GM18505 (cell line): ENCODE measurements around the gene STK35.

Experiments
- ATAC-seq: cut with Tn5 transposase; IDR thresholded peaks from one replicate; pipeline ENCODE4 v1.9.1; 2021; ENCODE audit not compliant: unreplicated experiment
- POLR2A ChIP-seq: IDR thresholded peaks from 4 replicates; pipeline ENCODE4 v1.6.1; 2011; ENCODE audit warnings: borderline replicate concordance; ENCODE audit not compliant: insufficient read depth, insufficient read length; ENCODE audit errors: extremely low read depth

The STK35 gene

DNA sequence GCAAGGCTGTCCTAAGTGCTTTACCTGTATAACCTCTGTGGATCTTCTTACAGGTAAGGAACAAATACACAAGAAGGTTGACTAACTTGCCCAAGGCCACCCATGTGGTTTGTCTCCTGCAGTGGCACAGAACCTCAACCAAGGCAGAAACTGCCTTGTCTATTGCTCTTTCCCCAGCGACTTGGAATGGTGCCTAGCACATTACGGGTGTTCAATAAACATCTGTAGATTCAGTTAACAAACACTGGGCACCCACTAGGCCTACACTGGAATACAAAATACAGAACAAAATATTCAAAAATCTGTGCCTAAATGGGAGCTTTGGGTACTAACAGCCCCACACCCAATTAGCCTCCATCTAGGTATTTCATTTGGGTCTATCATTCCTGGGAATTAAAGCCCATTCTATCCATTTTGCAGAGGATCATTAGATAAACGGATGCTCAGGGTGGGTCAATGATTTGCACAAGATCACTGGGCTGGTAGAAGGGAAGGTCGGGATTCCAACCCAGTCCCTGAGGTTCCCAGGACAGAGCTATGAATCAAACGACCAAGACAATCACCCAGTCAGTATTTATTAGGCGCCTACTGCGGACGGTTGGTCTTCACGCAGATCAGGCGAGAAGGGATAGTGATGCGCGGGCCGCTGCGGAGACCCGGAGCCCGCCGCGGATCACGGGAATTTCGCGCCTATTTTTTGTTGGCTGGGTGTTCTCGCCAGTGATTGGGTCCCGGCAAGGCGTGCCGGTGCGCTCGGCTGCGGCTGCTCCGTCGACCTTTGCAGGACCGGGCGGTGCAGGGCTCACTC, at the start of gene STK35:
Gene STK35 (plus strand): TSS at position 771 of the 808 bp plus-strand sequence. CDS start 55 bp downstream, outside the sequence.
- no peak for ATAC-seq
- no peak for TF ChIP-seq POLR2A

DNA sequence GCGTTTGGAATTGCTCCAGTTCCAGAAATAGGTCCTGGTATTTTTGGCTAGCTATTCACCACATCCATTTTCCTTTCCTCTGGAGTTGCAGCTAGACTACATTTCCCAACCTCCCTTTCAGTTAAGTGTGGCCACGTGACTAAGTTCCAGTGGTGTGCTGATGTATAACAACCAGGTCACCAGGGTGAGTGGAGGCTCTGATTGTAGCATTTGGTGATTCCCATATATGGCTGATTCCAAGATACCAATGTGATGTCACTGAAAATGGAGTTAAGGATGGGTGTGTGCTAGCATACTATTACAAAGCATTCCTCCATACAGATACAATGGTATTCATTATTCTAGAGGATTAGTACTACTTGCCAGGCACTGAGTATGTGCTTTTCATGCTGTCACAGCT, 49.7 kb upstream of the STK35 start:
- no peak for ATAC-seq
- no peak for TF ChIP-seq POLR2A

DNA sequence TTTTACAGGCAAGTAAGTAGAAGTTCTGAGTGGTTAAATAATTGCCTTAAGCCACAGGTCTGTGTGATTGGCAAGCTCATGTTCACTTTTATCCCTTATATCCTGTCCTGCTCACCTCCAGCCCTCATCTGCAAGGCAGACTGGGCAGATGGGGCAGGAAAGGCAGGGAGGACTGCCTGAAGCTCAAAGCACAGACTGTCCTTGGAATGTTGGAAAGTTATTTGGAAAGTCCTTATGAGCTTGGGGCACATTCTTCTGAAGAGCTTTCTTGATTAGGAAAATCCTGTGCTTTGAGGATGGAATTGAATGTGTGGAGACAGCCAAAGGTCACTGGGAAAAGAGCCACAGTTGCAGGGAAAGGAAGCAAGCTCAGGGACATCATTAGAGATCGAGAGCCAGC, 48.9 kb upstream of the STK35 start:
- ATAC-seq: no peak
- TF ChIP-seq POLR2A: no peak

DNA sequence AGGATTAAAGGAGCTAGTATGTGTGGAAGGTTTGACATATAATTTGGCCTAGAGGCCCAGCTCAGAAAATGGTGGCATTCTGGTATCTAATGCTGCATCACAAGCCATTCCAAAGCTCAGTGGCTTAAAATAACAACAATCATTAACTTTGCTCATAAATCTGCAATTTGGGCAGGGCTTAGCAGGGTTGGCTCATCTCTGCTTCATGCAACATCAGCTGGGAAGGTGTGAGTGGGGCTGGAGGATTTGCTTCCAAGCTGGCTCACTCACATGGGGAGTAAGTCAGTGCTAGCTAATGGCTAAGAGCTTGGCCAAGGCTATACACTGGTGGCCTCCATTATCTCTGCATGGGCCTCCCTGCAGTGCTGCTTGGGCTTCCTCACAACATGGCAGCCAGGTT, 48.0 kb upstream of the STK35 start:
- no peak for TF ChIP-seq POLR2A

DNA sequence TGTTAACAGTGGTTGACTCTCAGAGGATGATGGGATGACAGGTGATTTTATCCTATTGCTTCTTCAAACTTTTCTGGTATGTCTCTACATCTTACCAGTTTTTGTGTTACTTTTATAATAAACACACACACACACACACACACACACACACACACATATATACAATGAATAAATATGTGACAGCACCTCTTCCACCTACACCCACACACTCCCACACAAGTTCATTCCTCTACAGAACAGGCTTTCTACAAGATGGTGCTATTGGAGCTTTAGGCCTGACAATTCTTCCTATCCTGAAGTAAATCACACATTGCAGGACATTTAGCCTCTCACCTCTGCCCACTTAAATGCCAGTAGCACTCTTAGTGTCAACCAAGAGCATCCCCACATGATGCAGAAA, 46.7 kb upstream of the STK35 start:
- no peak for ATAC-seq
- no peak for TF ChIP-seq POLR2A

More for the DNA sequence above, 48.0 kb upstream of the STK35 start:
- ATAC-seq: no peak

DNA sequence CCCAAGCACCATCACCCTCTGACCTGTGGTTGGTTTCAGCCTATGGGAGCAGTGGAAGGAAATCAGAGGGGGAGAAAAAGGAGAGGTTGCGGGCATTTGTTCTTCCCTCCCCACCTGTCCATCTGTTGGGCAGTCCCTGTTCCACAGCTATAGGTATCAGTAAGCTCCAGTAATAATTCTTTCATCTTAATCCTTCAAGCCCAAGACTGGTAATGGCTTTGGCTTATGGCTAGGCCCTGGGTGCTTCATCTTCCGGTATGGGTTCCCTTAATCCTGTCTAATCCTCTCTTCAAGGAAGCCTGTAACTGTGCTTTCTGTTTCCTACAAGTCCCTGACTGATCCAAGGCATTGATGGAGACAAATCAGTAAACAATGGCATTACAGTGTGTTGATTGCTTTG, 42.2 kb upstream of the STK35 start:
- no peak for ATAC-seq
- TF ChIP-seq POLR2A: no peak

DNA sequence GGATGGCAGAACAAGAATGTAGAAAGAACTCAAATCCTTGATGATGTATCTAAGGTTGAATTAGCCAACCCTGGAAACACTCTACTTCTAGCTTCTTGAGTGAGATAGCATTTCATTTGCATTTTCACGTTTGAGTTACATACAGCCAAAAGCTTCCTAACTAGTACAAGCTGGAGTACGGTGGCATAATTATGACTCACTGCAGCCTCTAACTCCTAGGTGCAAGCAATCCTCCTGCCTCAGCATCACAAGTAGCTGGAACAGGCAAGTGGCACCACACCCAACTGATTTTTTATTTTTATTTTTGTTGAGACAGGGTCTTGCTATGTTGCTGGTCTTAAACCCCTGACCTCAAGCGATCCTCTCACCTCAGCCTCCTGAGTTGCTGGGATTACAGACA, 36.5 kb upstream of the STK35 start:
- no peak for TF ChIP-seq POLR2A

DNA sequence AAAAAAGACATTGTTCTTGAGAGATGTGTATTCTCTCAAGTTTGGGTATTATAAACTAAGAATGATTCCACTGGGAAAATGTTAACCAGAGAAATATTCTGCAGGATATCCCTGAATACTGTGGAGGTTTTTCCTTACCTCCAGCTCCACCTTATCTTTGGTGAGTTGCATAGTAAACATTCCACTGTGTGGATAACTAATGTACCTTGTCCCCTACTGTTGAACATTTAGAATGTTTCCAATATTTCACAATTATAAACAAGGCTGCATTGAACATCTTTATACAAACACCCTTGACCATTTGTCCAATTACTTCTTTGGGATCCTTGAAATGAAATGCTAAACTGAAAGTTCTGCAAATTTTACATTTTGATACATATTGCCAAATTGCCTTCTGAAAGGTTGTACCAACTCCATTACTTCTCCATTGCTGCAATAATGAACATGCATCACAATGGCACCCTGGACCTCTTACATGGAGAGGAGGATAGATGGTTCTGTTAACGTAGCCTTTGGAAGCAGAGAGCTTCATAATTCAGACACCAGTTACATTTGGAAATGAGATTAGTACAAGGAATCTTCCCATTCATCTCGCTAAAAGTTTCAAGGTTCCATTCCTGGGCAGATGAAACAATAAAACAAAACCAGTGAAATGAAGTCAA, 35.0 kb upstream of the STK35 start:
- no peak for TF ChIP-seq POLR2A
- no peak for ATAC-seq

More for the DNA sequence above, 36.5 kb upstream of the STK35 start:
- ATAC-seq: no peak

DNA sequence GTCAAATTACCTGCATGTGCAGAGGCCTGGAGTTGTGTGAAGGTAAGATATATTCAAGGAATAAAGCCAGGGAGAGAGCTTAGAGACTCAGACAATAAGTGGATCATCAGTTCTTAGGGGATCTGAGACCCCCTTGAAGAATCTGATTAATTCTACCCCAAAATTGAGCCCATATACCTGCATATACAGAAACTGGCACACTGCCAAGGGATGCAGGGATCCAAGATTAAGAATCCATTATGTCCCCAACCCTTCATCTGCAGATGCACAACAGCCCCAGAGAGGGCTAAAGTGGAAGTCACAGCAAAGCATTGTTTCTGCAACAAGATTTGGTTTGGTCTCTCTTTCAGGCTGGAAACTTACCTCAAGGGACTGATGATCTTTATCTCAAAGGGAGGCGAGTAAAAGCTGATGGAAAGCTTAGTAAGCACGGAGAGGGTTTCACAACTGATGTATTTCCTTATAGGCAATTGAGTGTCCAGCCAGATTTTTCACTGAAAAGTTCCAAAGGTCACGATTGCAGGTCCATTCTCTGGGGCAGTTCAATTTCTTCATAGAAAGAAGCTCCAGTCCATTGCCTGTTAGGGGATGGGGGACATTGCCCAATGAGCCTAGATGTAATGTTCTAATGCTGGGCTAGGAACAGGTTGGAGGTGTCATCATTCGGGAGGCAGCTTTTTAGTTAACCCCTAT, 20.9 kb upstream of the STK35 start:
- no peak for ATAC-seq
- TF ChIP-seq POLR2A: no peak

DNA sequence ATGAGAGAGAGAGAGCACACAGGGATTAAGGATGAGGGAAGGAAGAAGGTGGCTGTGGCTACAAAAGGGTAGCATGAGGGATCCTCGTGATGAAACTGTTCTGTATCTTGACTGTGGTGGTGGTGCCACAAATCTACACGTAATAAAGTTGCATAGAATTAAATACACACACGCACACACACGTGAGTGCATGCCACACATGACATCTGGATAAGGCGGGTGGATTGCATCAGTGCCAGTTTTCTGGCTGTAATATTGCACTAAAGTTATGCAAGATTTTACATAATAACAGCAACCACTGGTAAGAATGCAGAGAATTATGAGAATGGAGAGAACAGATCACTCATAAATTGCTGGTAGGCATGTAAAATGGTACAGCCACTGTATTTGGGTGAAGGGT, 16.9 kb upstream of the STK35 start:
- no peak for ATAC-seq
- TF ChIP-seq POLR2A: no peak

DNA sequence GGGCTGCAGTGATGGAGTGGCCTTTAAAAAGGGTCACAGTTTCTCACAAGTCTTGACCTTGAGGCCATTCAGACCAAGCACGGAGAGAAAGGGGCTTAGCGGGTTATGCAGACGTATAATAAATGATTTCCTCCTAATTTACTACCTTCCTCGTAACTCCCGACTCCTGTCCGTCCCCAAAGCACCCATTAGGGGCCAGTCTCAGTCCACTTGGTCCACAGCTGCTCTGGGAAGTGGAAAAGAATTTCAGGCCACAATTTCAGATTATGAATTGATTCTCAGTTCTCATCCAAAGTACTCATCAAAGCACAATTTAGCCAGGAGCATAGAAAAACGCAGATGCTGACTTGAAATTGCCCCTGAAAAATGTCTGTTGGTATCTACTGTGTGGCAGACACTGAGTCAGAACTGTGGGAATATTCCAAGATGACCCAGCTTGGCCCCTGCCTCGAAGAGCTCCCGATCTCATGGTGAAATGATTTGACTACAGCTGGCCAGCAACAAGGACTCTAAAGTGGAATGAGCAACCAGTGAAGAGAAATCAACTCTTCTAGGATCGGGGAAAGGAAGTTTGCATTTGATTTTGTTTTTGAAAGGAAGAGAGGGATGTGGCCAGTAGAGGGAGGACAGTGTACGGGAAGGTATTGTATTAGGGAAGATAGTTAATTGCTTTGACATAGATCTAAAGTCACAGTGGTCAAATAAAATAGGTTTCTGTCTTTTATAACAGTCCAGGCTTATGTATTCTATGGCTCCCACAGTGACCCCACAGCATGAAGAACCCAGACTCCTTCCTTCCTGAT, 15.2 kb upstream of the STK35 start:
- no peak for ATAC-seq
- TF ChIP-seq POLR2A: no peak

DNA sequence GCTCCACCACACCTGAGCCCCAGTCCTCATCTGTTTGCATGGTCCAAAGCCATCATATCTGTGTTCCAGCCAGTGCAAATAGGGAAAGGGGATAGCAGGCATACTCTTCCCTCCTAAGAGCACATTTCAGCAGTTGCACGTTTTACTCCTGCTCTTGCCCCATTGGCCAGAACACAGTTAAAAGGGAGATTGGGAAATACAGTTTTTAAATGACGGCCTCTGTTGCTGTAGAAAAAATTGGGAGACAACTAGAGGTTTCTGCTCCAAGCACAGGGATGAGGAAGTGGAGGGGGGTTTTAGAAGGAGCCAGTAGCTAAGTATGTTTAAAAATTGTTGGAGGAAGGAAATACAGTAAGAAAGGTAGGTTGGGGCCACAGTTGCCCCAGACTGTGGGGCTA, 14.6 kb upstream of the STK35 start:
- ATAC-seq: no peak
- TF ChIP-seq POLR2A: no peak

DNA sequence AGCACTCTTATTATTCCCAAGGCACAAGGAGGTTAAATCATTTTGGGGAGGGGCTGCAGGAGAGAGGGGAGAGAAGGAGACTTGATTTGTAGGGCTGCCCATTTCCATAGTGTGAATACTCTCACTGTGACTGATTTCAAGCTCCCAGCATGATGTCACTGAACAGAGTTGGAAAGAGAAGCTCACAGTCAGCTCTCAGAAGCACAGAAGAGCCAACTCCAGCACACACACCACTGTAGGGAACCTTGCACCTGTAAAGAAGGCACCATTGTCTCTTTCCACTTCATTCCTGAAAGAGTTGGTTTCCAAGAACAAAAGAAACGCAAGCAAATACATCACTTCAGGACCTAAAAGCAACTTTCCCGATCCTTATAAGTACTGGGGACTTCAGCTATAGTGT, 12.7 kb upstream of the STK35 start:
- no peak for TF ChIP-seq POLR2A
- ATAC-seq: no peak
